K562 (cell line): Measurements from ENCODE around the gene HDAC1. TPM values are rescaled to one million over a fixed set of nuclear protein-coding genes. Genes with fewer than 3 reads are reported as not detected.

Experiments
- ARID1B ChIP-seq: fragments of 450-650 bp; IDR thresholded peaks from 2 replicates; pipeline ENCODE4 v1.6.1; 2016; ENCODE audit warnings: antibody characterized with exemption, mild to moderate bottlenecking, inconsistent platforms
- ATF3 ChIP-seq, 2 experiments: fragments of 450-650 bp in 1 of 2; sonication (generic) in 1 of 2; formaldehyde crosslinking in 1 of 2; IDR thresholded peaks in 1 of 2; conservative IDR thresholded peaks in 1 of 2; 2 replicates each; pipeline versions ENCODE4 v1.6.1 to v1.8.1; 2016 to 2023; ENCODE audit warnings: mild to moderate bottlenecking in 2 of 2, moderate library complexity in 2 of 2, inconsistent platforms in 1 of 2, missing genetic modification reagents in 1 of 2
- BHLHE40 ChIP-seq: IDR thresholded peaks from 2 replicates; pipeline ENCODE4 v1.6.1; 2011; ENCODE audit warnings: low read length, improper control_type of control experiment
- CCAR2 ChIP-seq: fragments of 200-400 bp; formaldehyde crosslinking; IDR thresholded peaks from 2 replicates; pipeline ENCODE4 v1.6.1; 2017; ENCODE audit warnings: mild to moderate bottlenecking, low read depth, low read length
- DACH1 ChIP-seq: fragments of 450-650 bp; IDR thresholded peaks from 2 replicates; pipeline ENCODE4 v1.6.1; 2018; ENCODE audit not compliant: partially characterized antibody
- NONO ChIP-seq, 2 experiments: fragments of 200-400 bp in 1 of 2; fragments of 450-650 bp in 1 of 2; formaldehyde crosslinking in 1 of 2; IDR thresholded peaks; 2 replicates each; pipeline ENCODE4 v1.6.1; 2017; ENCODE audit warnings: low read depth in 2 of 2, mild to moderate bottlenecking in 2 of 2, moderate library complexity in 2 of 2, low read length in 1 of 2
- SIN3A ChIP-seq, 2 experiments: fragments of 150-350 bp in 1 of 2; IDR thresholded peaks; 2 replicates each; pipeline ENCODE4 v1.6.1; 2011 to 2016; ENCODE audit warnings: borderline replicate concordance in 2 of 2, low read depth in 2 of 2, low read length in 2 of 2, mild to moderate bottlenecking in 2 of 2, moderate library complexity in 2 of 2; ENCODE audit not compliant: control insufficient read depth in 1 of 2
- TCF7L2 ChIP-seq: fragments of 150-350 bp; IDR thresholded peaks from 2 replicates; pipeline ENCODE4 v1.6.1; 2016; ENCODE audit warnings: low read depth, mild to moderate bottlenecking, low read length, moderate library complexity
- TRIM28 ChIP-seq: fragments of 450-650 bp; IDR thresholded peaks from 2 replicates; pipeline ENCODE4 v1.6.1; 2017
- WHSC1 ChIP-seq: IDR thresholded peaks from one replicate; pipeline ENCODE4 v1.6.1; 2012; ENCODE audit warnings: low read length, control low read depth, inconsistent platforms
- ZNF655 ChIP-seq: fragments of 250-450 bp; sonication (Bioruptor Pico); IDR thresholded peaks from 2 replicates; pipeline ENCODE4 v1.5.0; 2021
- polyA plus RNA-seq, 8 experiments: library from polyadenylated mRNA; depleted of rRNA in 4 of 8; stranded (reverse) in 5 of 8; unstranded in 3 of 8; fragments of >200 nt; fragmentation: Nextera tagmentation in 2 of 8; fragmentation: Illumina TruSeq in 1 of 8; extraction: Ambion mirVana in 2 of 8; extraction: Trizol in 1 of 8; gene quantifications; 2 replicates each; pipeline versions ENCODE4 v1.2.1 to v1.2.3, GENCODE V29; 2011 to 2014; ENCODE audit warnings: inconsistent platforms in 1 of 8, missing spikeins in 1 of 8
- total RNA-seq, 7 experiments: library from RNA; depleted of rRNA in 6 of 7; stranded (reverse); fragments of >200 nt in 6 of 7; fragmentation: Illumina TruSeq in 2 of 7; extraction: Trizol in 2 of 7; gene quantifications; 2 replicates each; pipeline versions ENCODE4 v1.2.1 to v1.2.3, GENCODE V29; 2011 to 2021; ENCODE audit warnings: low replicate concordance in 1 of 7

The HDAC1 gene
- total and polyA plus RNA-seq, 9 of the 15 experiments (the other 6 are each of a cell fraction or from before 2014, with no cell fraction given), result 169 to 384 (median 193) TPM

- TF ChIP-seq ZNF655 (no peak), ARID1B (peak; percentile 30), BHLHE40 (peak; percentile 95), TCF7L2 (peak; percentile 96), SIN3A (IDR thresholded peaks at IDR 0.05; ENCODE audit: borderline replicate concordance in 2 of 2, control insufficient read depth in 1 of 2, low read depth in 2 of 2, low read length in 2 of 2) (peak in 1 of 2 experiments; percentile 31; a peak in 2 of 4 replicates), CCAR2 (no peak), WHSC1 (no peak), TRIM28 (peak; percentile 89), DACH1 (no peak), ATF3 (IDR thresholded peaks at IDR 0.05) (no peak), ATF3 (CRISPR knock-in tag; conservative IDR thresholded peaks at IDR 0.05) (peak; percentile 7; the same call in 1 of the 2 replicates), NONO (IDR thresholded peaks at IDR 0.05; ENCODE audit: low read depth in 2 of 2, low read length in 1 of 2) (peak in 1 of 2 experiments; percentile 98; a peak in 2 of 4 replicates)
These were observed at the start of gene HDAC1 (continued) for GRCh38 chr1:32291708-32292538.
